Kasumi-1 (cell line): Measurements from ENCODE around the gene EVI5.

Experiments
- DNase-seq, 2 experiments: peaks; one replicate each; lab custom pipeline; 2025; lab: John Stamatoyannopoulos, UW

The EVI5 gene

DNA sequence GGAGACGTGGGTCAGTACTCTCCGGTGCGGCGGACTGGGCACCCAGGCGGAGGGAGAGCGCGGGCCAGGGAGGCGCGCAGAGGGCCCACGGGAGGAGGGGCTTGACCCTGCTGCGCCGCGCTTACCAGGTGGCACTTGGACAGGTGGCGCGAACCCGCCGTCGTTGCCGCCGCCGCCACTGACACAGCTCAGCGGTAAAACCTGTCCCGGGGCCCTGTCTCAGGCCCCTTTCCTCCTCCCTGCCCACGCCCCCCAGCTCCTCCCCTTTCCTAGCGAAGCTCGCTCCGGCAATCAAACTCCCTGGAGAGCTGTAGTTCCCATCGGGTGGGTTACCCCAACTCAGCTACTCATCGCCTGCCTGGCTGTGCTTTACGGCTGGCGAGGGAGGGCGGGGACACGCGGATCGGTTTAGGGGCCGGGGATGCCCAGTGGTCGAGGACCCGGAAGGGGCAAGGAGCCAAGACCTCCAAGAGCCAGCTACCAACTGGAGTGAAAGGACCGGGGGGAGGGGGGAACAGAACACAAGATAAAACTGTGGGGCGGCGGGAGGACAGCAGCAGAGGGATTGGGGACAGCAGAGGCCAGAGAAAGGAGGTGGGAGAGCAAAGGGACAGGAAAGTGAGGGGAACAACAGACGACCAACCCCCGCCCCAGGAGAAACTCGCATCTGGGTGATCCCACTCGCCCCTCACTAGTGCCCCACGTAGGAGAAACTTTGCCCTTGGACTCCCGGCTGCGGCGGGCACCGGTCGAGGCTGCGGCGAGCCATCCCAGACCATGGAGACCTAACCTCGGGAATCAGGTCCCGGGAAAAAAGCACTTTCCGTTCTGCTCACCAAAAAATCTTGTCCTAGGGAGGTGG, 301.1 kb downstream of the EVI5 start:
- DNase-seq = peak; percentile 91 to 92

DNA sequence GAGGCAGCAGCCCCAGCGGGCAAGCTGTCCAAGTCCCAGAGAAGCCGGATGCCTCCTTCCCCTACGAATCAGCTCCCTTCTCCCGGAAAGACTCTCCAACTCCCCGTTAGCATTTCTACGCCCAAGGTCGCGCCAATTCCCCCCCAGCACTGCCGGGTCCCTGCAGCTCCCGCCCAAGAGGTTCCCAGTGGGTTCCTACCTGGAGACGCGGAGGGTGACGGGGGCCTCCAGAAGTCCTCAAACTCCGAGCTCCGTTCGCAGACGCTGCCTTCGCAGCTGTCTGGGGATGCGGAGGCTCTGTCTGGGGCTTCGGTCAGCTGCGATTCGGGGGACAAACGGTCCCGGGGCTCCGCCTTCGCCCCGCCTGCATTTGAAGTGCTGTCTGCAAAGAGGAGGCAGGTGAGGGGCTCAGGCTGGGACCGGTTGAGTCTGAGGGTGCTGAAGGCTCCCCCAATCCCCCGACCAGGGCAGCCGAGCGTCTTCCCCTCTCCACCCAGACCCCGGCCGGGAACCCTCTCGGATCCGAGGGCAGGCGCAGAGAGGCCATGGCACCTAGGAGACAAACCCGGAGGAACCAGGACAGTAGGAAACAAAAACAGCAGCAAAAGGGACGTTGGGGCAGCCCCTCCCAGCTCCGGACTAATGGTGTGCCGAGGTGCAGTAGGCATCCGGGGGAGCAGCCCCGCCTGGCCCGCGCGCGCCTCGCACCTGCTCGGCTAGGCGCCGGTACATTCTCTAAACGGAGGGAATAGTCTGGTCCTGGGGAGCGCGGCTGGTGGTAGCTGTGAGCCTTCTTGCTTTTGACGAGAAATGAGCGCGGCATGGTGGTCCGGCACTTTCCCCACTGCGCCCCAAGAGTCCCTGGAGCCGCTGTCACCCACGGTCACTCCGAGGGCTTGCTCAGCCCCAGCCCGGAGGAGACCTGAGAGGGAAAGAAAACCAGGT, 302.0 kb downstream of the EVI5 start:
- DNase-seq = no peak

DNA sequence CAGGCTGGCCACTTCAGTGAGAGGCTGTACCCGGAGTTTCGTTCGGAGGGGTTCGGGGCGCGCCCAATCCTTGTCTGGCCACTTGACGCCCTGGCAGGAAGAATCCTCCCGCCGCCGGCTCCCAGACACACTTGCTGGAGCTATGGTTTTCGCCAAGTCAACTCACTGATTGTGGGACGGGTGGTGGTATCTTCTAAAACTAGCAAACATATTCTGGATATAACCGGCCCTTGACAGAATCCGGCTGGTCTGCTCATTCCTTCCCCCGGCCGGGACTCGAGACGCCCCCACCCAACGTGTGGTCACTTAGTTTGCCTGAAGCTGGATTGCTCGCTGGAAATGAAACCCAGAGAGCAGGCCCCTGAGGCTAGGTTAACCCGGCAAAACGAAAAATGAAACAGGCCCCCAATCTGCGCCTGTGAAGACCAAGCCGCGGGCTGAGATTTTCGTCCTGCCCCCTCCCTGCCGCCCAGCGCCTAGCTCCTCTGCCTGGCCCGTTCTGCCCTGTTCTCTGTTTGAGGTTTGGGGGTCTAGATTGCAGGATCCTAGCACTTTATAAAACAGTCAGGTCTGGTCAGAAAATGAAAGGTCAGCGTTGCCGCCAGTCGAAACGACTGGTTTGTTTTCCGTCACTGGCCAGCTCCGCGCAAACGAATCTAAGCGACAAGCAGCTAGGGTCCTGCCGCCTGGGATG, 302.8 kb downstream of the EVI5 start:
- peak in 1 of 2 experiments; percentile 39 for DNase-seq

DNA sequence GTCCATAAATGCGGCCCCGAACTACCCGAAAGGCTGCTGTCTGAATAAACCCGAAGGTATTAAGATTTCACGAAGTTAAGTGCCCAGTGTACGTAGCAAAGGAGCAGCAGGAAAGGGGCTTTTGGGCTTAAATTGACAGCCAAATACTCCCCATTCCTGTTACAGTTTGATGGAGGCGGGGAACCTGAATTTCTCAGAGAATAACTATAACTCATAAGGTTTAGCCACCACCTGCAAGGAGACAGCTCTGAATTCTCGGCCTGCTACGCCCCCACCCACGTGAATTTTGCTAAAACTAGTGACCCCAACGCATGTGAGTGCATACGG, 303.3 kb downstream of the EVI5 start:
- no peak for DNase-seq

DNA sequence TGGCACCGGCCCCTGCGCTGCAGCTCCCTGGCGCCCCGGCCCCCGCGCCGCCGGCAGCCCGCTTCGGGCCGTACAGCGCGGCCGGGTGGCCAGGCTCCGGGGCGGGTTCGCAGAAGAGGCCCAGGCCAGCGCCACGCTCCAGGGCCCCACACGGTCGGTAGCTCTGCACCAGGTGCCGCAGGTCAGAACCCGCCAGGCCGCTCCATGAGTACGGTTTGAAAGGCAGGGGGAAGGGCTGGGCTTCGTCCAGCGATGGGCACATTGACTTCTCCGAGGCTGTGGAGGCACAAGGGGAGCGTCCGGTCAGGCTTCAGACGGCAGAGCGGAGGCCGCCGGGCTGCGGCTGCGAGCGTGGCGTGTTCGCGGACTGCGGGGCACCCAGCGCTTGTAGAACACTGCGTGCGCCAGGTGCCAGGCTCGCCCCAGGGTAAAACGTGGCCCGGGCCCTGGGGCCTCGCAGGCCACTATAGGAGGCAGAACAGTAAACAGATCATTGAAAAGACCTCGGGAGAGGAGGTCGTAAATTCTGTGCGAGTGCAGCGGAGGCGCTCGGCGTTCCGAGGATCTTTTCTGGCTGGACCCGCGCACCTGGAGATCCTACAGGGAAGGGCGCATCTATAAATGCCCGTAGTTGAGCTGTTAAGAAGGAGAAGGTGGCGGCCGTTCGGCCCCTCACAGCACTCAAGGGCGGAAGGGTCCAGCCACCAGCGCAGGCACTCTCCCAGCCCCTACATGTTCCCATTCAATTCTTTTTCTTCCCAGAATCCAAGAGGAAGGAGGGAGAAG, 303.9 kb downstream of the EVI5 start:
- DNase-seq = peak in 1 of 2 experiments; percentile 37

DNA sequence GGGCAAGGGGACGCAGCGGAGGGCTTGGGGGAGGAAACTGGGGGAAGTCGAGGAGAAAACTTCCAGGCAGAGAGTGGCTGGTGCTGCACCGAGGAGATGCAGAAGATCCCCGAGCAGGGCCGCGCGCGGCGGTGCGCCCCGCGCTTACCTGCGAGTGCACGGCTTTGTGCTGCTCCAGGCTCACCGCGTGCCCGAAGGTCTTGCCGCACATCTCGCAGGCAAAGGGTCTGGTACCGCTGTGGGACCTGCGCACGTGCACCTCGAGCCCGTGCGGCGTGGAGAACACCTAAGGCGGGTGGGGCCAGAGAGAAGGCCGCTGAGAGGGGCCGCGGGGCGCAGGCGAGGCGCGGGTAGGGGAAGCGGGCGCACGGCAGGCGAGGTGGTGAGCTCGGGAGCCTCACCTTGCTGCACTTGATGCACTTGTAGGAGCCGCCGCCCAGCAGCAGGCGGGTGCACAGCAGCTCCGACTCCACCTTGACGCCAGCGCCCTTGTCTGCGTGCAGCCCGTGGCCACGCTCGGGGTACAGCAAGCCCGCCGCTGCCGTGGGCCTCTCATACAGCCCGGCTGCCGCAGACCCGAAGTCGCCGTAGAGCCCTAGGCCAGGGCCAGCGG, 304.6 kb downstream of the EVI5 start:
- DNase-seq = no peak

DNA sequence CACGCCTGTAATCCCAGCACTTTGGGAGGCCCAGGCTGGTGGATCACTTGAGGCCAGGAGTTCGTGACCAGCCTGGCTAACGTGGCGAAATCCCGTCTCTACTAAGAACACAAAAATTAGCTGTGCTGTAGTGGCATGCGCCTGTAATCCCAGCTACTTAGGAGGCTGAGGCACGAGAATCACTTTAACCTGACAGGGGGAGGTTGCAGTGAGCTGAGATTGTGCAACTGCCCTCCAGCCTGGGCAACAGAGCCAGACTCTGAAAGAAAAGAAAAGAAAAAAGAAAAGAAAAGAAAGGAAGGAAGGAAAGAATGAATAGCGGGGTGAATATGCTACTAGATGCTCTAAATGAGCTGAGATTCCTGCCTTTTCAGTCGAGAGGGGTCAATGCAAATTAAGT, 305.3 kb downstream of the EVI5 start:
- DNase-seq = no peak

DNA sequence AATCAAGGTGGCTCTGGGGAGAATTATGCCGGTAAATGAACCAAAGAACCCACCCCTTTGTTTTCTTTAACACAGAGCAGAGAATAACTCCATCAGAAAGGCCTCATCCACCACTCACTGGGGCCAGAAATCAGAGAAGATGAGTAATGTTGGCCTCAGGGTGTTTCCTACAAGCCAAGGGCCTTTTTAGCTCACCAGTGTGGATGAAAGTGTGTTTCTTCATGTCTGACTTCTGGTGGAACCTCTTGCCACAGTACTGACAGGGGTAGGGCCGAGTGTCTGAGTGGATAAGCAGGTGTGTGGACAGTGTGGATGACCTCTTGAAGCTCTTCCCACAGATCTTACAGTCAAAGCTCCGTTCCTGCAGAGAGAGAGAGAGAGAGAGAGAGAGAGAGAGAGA, 306.5 kb downstream of the EVI5 start:
- DNase-seq = no peak

DNA sequence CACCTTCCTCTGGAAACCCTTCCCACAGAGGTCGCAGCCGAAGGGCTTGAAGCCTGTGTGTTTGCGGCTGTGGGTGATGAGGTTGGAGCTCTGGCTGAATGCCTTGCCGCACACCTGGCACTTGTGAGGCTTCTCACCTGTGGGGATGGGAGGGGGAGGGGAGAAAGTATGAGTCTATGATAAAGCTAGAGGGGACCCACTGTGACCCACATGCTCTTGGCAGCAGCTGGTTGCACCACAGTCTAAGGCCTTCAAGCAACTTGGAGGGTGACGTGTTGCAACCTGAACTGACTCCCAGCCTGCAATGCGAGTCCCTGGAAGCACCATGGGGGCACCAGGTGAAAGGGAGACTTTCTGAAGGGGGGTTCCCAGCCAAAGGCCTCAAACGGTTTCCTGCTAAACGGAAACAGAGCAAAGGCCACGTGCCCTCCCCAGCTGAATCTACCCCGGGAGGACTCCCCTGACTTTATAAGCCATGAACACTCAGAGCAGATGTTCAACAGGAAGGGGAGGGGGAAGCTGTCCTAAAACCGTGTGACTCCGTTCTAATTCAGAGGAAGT, 308.8 kb downstream of the EVI5 start:
- DNase-seq = peak; percentile 95 to 98

DNA sequence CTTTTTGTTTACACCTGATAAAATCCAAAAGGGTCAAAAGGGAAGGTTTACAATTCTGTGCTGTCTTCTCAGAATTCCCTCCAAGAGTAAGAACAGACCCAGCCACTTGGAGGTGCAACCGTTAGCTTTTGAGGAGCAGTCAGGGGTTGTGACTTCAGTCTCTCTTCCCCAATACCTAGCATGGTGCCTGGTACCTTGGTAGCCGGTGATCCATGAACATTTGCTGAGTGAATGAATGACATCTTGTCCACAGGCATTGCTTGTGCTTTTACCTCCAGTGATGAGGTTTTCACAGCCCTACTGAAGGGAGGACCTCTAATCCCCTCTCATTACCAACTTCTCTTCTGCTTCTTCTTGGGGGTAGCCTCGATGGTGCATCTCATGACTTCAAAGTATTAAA, 309.9 kb downstream of the EVI5 start:
- no peak for DNase-seq

DNA sequence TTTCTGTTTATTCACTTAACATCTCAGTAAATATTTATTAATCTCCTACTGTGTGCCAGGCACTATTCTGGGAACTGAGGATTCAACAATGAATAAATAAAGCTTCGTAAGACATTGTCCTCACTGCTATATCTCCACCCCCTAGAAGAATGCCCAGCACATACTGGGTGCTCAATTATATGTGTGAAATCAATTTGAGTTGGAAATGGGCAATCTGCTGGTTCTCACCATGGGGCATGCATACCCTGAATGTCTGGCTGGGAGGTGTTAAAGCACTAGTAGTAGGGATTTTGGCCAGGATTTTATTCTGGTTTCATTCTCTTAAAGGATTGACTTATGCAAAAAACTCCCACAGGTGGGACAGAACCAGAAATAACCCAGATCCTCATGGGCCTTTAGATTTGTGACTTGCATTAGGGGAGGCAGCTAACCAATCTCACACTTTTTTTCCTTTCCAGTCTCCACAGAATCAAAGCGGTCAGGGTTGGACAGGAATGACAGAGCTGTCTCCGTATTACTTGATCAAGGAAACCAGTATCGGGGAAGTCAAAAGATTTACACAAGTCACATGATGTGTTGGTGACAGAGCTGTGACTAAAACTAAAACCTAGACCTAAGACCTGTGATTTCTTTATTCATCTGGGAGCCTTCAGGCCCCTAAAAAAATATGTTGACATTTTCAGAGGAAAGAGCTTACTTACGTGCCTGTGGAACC, 311.0 kb downstream of the EVI5 start:
- no peak for DNase-seq

DNA sequence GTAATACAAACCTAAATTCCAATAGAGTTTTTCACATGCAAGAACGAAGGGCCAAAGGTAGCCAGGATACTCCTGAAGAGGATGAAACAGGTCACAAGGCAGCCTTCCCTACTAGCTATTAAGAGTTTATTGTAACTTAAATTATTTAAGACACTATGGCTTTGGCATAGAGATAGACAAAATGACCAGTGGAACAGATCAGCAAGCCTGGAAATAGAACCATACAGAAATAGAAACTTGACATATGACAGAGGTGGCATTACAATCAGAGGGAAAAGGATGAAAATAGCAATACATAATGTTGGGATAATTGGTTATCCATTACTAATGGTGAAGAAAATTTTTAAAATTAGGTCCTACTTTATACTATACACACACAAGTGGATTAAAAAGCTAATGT, 314.7 kb downstream of the EVI5 start:
- no peak for DNase-seq

DNA sequence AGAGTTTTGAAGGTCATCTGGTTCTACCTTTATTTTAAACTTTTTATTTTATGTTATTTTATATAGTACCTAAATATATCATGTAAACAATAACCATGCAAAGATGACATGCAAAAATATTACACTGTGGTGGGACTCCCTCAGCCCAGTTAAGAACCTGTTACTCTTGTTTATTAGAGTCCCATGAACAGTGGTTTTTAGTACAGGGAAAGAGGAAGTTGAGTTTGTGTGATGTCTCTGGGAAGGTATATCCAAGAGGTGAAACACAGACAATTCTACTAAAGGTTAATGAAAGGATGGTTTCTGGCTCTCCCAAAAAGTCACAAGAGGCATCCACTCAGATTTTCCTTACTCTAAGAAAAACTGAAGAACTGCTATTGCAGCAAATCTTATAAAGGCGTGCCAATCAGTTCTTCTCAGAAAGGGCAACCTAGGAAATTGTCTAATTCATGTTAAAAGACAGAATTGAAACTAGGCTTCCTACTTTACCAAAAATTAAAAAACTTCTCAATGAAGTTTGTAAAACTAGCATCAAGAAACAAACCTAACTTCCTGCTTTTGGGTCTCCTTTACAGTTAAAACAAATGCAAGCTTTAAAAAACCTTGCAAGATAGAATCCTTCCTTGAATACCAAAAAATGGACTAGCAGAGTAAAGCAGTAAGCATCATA, 318.1 kb downstream of the EVI5 start:
- peak in 1 of 2 experiments; percentile 67 for DNase-seq

DNA sequence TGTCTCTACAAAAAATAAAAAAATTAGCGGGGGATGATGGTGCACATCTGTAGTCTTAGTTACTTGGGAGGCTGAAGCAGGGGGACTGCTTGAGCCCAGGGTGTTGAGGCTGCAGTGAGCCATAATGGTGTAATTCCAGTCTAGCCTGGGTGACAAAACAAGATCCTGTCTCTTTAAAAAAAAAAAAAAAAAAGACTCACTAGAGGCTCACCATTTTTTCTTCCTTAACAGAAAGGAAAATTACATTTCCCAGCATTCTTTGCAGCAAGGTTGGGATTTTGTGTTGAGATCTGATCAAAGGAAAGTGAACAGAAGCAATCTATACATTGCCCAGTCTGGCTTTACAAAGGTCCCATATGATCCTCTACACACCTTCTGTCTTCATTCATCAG, 319.7 kb downstream of the EVI5 start:
- DNase-seq = peak in 1 of 2 experiments; percentile 73

DNA sequence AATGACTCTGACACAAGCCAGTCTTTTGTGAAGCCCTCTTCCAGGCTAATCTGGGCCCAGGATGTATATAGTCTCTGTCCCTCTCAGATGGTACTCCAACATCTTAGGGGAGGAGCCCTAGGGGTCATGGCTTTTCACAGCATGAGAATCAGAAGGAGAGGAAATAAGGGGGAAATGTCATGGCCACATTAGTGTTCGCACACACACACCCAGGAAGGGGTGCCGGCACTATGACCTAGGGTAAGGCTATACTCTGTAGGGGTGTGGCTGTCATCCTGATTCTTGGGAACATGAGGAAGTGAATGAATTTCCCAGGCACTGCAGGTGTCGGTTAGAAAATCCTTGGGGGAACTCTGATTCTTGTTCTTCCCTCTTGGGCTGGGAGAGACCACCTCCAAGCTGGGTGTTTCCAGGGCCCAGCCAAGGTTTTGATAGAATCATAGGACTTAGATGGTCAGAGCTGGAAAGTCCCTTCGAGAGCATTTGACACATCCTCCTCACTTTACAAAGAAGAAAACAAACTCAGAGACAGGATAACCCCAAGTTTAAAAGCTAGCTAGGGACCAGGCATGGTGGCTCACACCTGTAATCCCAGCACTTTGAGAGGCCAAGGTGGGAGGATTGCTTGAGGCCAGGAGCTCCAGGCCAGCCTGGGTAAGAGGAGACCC, 320.2 kb downstream of the EVI5 start:
- DNase-seq = peak in 1 of 2 experiments; percentile 51

DNA sequence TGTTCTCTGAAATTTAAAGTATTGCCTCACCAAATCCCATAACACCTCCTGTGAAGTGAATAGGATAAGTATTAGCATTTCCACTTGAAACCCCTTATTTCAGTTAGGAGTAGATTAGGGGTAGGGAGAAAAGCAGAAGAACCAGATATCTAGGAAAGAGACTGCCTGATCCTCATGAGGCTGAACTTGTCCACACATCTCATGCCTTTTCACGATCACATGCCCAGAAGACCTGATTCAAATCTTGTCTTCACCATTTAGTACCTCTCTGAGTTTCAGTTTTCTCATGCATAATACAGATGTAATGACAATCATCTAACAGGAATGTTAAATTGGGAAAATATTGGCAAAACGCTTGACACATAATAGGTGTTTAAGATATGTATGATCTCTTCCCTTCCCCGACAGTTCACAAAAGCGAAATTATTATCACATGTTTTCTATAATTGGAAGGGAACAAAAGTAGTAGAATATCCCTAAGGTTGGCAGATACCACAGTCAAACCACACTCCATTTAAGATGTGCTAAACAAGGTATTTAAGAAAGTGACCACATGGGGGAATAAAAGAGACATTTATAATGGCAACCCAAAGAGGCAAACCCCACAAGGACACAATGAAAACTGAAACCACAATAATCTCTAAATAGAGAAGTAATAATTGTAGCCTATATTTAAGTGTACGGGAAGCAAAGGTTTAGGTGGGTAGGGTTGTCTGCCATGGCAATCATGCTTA, 323.4 kb downstream of the EVI5 start:
- peak in 1 of 2 experiments; percentile 81 for DNase-seq

DNA sequence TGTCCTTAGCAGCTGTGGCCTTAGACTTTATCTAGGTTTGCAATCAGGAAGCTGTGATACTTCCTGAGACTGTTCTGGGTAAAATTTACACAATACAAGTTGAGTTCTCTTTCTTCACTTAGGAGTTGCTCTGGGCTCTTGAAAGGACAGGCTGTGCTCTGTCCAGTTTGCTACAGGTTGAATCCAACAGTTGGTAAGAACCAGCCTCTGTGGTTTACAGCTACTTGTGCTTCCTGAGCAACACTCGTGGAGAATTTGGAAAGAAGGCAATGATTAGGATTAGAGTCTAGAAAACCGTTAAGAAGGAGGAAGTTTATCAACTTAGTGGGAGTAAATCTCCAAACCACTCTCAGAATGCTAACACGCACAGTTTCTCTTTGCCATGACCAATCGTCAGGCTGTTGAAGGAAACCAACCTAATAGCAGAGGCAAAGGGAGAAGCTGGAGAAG, 325.0 kb downstream of the EVI5 start:
- peak; percentile 99 for DNase-seq
